Sigmoid colon (tissue), 7 donors: ENCODE measurements around the gene DNER. TPM values are rescaled to one million over a fixed set of nuclear protein-coding genes. Genes with fewer than 3 reads are reported as not detected.

Experiments
- DNase-seq: peaks from one replicate; pipeline ENCODE4 v3.0.0-alpha.2; 2019
- H3K27ac ChIP-seq, 4 donors: fragments of 200-600 bp; sonication (generic); one replicate each; pipeline ENCODE4 v1.5.1; 2016 to 2019; ENCODE audit warnings: mild to moderate bottlenecking in 1 of 4
- H3K27me3 ChIP-seq, 3 donors: fragments of 200-600 bp; sonication (generic); one replicate each; pipeline ENCODE4 v1.5.1; 2019; ENCODE audit warnings: mild to moderate bottlenecking in 1 of 3
- H3K36me3 ChIP-seq, 4 donors: fragments of 200-600 bp; sonication (generic); one replicate each; pipeline ENCODE4 v1.5.1; 2016 to 2019
- H3K4me1 ChIP-seq, 4 donors: fragments of 200-600 bp; sonication (generic); one replicate each; pipeline ENCODE4 v1.5.1; 2017 to 2019
- H3K4me3 ChIP-seq, 4 donors: fragments of 200-600 bp; sonication (generic); one replicate each; pipeline ENCODE4 v1.5.1; 2017 to 2019; ENCODE audit warnings: mild to moderate bottlenecking in 2 of 4, moderate library complexity in 1 of 4
- H3K9me3 ChIP-seq, 4 donors: fragments of 200-600 bp in 3 of 4; sonication (generic) in 3 of 4; one replicate each; pipeline versions ENCODE4 v1.5.1 to v1.6.1; 2013 to 2019
- CTCF ChIP-seq, 4 experiments: fragments of 450-650 bp in 3 of 4; fragments of 200-600 bp in 1 of 4; IDR thresholded peaks; one replicate each; pipeline ENCODE4 v1.5.1; 2016 to 2019; ENCODE audit warnings: antibody characterized with exemption in 4 of 4, mild to moderate bottlenecking in 3 of 4, moderate library complexity in 2 of 4
- EP300 ChIP-seq, 4 donors: sonication (generic); formaldehyde crosslinking; IDR thresholded peaks; one replicate each; pipeline ENCODE4 v1.6.1; 2017; ENCODE audit warnings: antibody characterized with exemption in 4 of 4
- POLR2A ChIP-seq, 2 donors: fragments of 450-650 bp; IDR thresholded peaks; one replicate each; pipeline ENCODE4 v1.6.1; 2016; ENCODE audit warnings: antibody characterized with exemption in 2 of 2, mild to moderate bottlenecking in 2 of 2, moderate library complexity in 2 of 2
- POLR2AphosphoS5 ChIP-seq, 4 donors: sonication (generic); formaldehyde crosslinking; IDR thresholded peaks; one replicate each; pipeline ENCODE4 v1.6.1; 2017; ENCODE audit warnings: antibody characterized with exemption in 4 of 4
- WGBS, 2 donors: extraction: QIAGEN DNeasy Blood & Tissue Kit; methylation state at CpG; one replicate each; pipeline ENCODE4 v1.1.7; 2013; 5-methylcytosine and 5-hydroxymethylcytosine counted together
- intact Hi-C: fragments of 100-400 bp; cut with DNase I; formaldehyde crosslinking; loops from one replicate; pipeline ENCODE4 v1.15.1; 2023
- polyA plus RNA-seq, 3 donors: library from polyadenylated mRNA; stranded (reverse); fragments of 200-250 nt; gene quantifications; one replicate each; pipeline ENCODE4 v1.2.3, GENCODE V29; 2013
- total RNA-seq, 4 donors: library from RNA; depleted of rRNA; stranded (reverse); fragments of >200 nt; gene quantifications; one replicate each; pipeline ENCODE4 v1.1.0, GENCODE V29; 2016
- donor health status: healthy with polysubstance abuse.
- donor health status: Bipolar disorder and iron deficiency.
- donor health status: healthy.

Gene DNER
- total and polyA plus RNA-seq, 7 donors: 2.7 to 17.7 (median 9.9) TPM; not detected in 1

GRCh38 chr2:229414631-229415030 is 299.7 kb downstream of the DNER start:
- H3K9me3 ChIP-seq: no peaks in the 10 kb centered on the region
- no peaks in the 10 kb centered on the region for H3K27me3 ChIP-seq
- peak overlapping the region in 1 of 4 donors; percentile 74 for H3K27ac ChIP-seq
- 95 to 99% methylated on average over 2 of the region's 2 CpGs for WGBS, 2 donors
- DNase-seq: no peak
- H3K4me3 ChIP-seq: no peak overlapping the region
- intact Hi-C loops: loop anchor here (10.0 kb wide), 1 partner anchor 140 kb away; the partner anchor contains the start of gene PID1
- H3K36me3 ChIP-seq: no peaks in the 10 kb centered on the region
- peaks cover 0 to 17% (median 7%) of the 10 kb centered on the region in 4 donors for H3K4me1 ChIP-seq
- TF ChIP-seq EP300 (IDR thresholded peaks at IDR 0.05): no peak
- no peak for TF ChIP-seq POLR2AphosphoS5 (IDR thresholded peaks at IDR 0.05)
- no peak for TF ChIP-seq CTCF (IDR thresholded peaks at IDR 0.05)
- no peak for TF ChIP-seq POLR2A (IDR thresholded peaks at IDR 0.05)

- Histone ChIP-seq H3K4me3 (no peak overlapping the region), H3K36me3 (no peaks in the 10 kb centered on the region), H3K27ac (peak overlapping the region in 1 of 4 donors; percentile 3), H3K4me1 (peaks cover 0 to 20% (median 13%) of the 10 kb centered on the region in 4 donors), H3K27me3 (no peaks in the 10 kb centered on the region), H3K9me3 (no peaks in the 10 kb centered on the region)
- no peak for DNase-seq
- TF ChIP-seq POLR2A (IDR thresholded peaks at IDR 0.05) (no peak), CTCF (IDR thresholded peaks at IDR 0.05) (no peak), POLR2AphosphoS5 (IDR thresholded peaks at IDR 0.05) (no peak), EP300 (IDR thresholded peaks at IDR 0.05) (no peak)
- 76 to 86% methylated on average over 5 of the region's 5 CpGs for WGBS, 2 donors
- intact Hi-C loops: loop anchor here (10.0 kb wide), 1 partner anchor 138 kb away; the partner anchor contains the start of gene PID1
Measured at GRCh38 chr2:229412686-229413085, 301.7 kb downstream of the DNER start.

- Histone ChIP-seq H3K9me3 (no peaks in the 10 kb centered on the region), H3K27ac (peak overlapping the region; percentile 8 to 75 (median 74)), H3K36me3 (no peaks in the 10 kb centered on the region), H3K4me1 (peaks cover 0 to 33% (median 15%) of the 10 kb centered on the region in 4 donors), H3K4me3 (no peak overlapping the region), H3K27me3 (no peaks in the 10 kb centered on the region)
- no peak for TF ChIP-seq POLR2A (IDR thresholded peaks at IDR 0.05)
- TF ChIP-seq POLR2AphosphoS5 (IDR thresholded peaks at IDR 0.05): no peak
- DNase-seq: no peak
- WGBS, 2 donors: 89 to 93% methylated on average over 5 of the region's 5 CpGs
- intact Hi-C loops: loop anchor here (10.0 kb wide), 1 partner anchor 136 kb away; the partner anchor contains the start of gene PID1
Measured at GRCh38 chr2:229410946-229411345, 303.4 kb downstream of the DNER start.

GRCh38 chr2:229410264-229410663 is 304.1 kb downstream of the DNER start:
- Histone ChIP-seq H3K27me3 (no peaks in the 10 kb centered on the region), H3K36me3 (no peaks in the 10 kb centered on the region), H3K9me3 (no peaks in the 10 kb centered on the region), H3K4me3 (no peak overlapping the region), H3K27ac (peak overlapping the region; percentile 52 to 75 (median 74)), H3K4me1 (peaks cover 0 to 33% (median 15%) of the 10 kb centered on the region in 4 donors)
- WGBS, 2 donors: 91% methylated on average over 6 of the region's 6 CpGs
- peak; percentile 75 for DNase-seq
- TF ChIP-seq POLR2A (IDR thresholded peaks at IDR 0.05) (no peak), POLR2AphosphoS5 (IDR thresholded peaks at IDR 0.05) (peak in 3 of 4 donors; percentile 29 to 64 (median 40))
- intact Hi-C loops: loop anchor here (10.0 kb wide), 1 partner anchor 135 kb away; the partner anchor contains the start of gene PID1

- H3K36me3 ChIP-seq: no peaks in the 10 kb centered on the region
- intact Hi-C loops: loop anchor here (10.0 kb wide), 1 partner anchor 135 kb away; the partner anchor contains the start of gene PID1
- H3K27me3 ChIP-seq: no peaks in the 10 kb centered on the region
- TF ChIP-seq EP300 (IDR thresholded peaks at IDR 0.05) (no peak), POLR2AphosphoS5 (IDR thresholded peaks at IDR 0.05) (no peak), CTCF (IDR thresholded peaks at IDR 0.05) (no peak), POLR2A (IDR thresholded peaks at IDR 0.05) (no peak)
- H3K27ac ChIP-seq: peak overlapping the region; percentile 52 to 75 (median 74)
- no peak overlapping the region for H3K4me3 ChIP-seq
- no peaks in the 10 kb centered on the region for H3K9me3 ChIP-seq
- peaks cover 0 to 33% (median 15%) of the 10 kb centered on the region in 4 donors for H3K4me1 ChIP-seq
- 67 to 81% methylated on average over 4 of the region's 4 CpGs for WGBS, 2 donors
- DNase-seq: no peak
Measured at GRCh38 chr2:229409751-229410181, 304.6 kb downstream of the DNER start.
